Left ventricle myocardium inferior (tissue), 1 donor: ENCODE measurements around the gene CTBP2. TPM values are rescaled to one million over a fixed set of nuclear protein-coding genes. Genes with fewer than 3 reads are reported as not detected.

Source experiments
- DNase-seq: peaks from one replicate; pipeline ENCODE4 v3.0.0-alpha.2; 2020
- H3K27ac ChIP-seq: fragments of 200-600 bp; replicated peaks from 2 replicates; pipeline ENCODE4 v1.8.0; 2021
- H3K27me3 ChIP-seq: fragments of 200-600 bp; 2 replicates; pipeline ENCODE4 v1.8.0; 2021; ENCODE audit warnings: low read depth
- H3K36me3 ChIP-seq: fragments of 200-600 bp; 2 replicates; pipeline ENCODE4 v1.8.0; 2021
- H3K4me1 ChIP-seq: fragments of 200-600 bp; 2 replicates; pipeline ENCODE4 v1.8.0; 2021
- H3K4me3 ChIP-seq: fragments of 200-600 bp; 2 replicates; pipeline ENCODE4 v1.8.0; 2021; ENCODE audit warnings: mild to moderate bottlenecking, moderate library complexity
- H3K9me3 ChIP-seq: fragments of 200-600 bp; replicated peaks from 2 replicates; pipeline ENCODE4 v1.8.0; 2021
- CTCF ChIP-seq: fragments of 200-600 bp; IDR thresholded peaks from 2 replicates; pipeline ENCODE4 v1.8.0; 2021; ENCODE audit warnings: antibody characterized with exemption, mild to moderate bottlenecking, borderline replicate concordance
- intact Hi-C: fragments of 100-400 bp; cut with micrococcal nuclease; formaldehyde crosslinking; loops from one replicate; pipeline ENCODE4 v1.11.0; 2022
- total RNA-seq: library from RNA; stranded (reverse); fragmentation: NEBNext Ultra II Directional; extraction: Animal tissue kit (Norgen Biotek cat#: 25700); gene quantifications from one replicate; pipeline ENCODE4 v1.2.1, GENCODE V29; 2021
- donor health status: DM: no; HTN: yes; CAD: no; lungs with severe emphysema.

The CTBP2 gene
- total RNA-seq, 1 donor from 2014 or later: 29.1 TPM

- DNase-seq: no peak
- Histone ChIP-seq H3K27ac (peak overlapping the region; percentile 79), H3K9me3 (no peaks in the 10 kb centered on the region), H3K4me3 (no peak overlapping the region), H3K27me3 (no peaks in the 10 kb centered on the region), H3K36me3 (no peaks in the 10 kb centered on the region), H3K4me1 (peaks cover 71% of the 10 kb centered on the region)
- intact Hi-C loops: no loop called here
- no peak for TF ChIP-seq CTCF
These were observed 65.6 kb downstream of the CTBP2 start for GRCh38 chr10:125094806-125095205.

GRCh38 chr10:125093974-125094705 lies 66.2 kb downstream of the CTBP2 start:
- no peaks in the 10 kb centered on the region for H3K36me3 ChIP-seq
- no peaks in the 10 kb centered on the region for H3K9me3 ChIP-seq
- H3K4me1 ChIP-seq: peaks cover 78% of the 10 kb centered on the region
- intact Hi-C loops: no loop called here
- H3K27me3 ChIP-seq: no peaks in the 10 kb centered on the region
- peak overlapping the region; percentile 43 for H3K4me3 ChIP-seq
- peak overlapping the region; percentile 79 for H3K27ac ChIP-seq
- DNase-seq: no peak
- TF ChIP-seq CTCF: no peak

GRCh38 chr10:125093199-125093973 lies 67.0 kb downstream of the CTBP2 start:
- no peak for TF ChIP-seq CTCF
- Histone ChIP-seq H3K9me3 (no peaks in the 10 kb centered on the region), H3K4me1 (peaks cover 82% of the 10 kb centered on the region), H3K27ac (peak overlapping the region; percentile 79), H3K36me3 (no peaks in the 10 kb centered on the region), H3K27me3 (no peaks in the 10 kb centered on the region), H3K4me3 (peak overlapping the region; percentile 43)
- DNase-seq: peak; percentile 68
- intact Hi-C loops: no loop called here

- Histone ChIP-seq H3K9me3 (no peaks in the 10 kb centered on the region), H3K4me1 (peaks cover 82% of the 10 kb centered on the region), H3K27ac (peak overlapping the region; percentile 79), H3K4me3 (no peak overlapping the region), H3K27me3 (no peaks in the 10 kb centered on the region), H3K36me3 (peaks cover 6% of the 10 kb centered on the region)
- intact Hi-C loops: no loop called here
- TF ChIP-seq CTCF: no peak
- no peak for DNase-seq
These were observed 67.8 kb downstream of the CTBP2 start for GRCh38 chr10:125092564-125093031.

- no peaks in the 10 kb centered on the region for H3K9me3 ChIP-seq
- peaks cover 81% of the 10 kb centered on the region for H3K4me1 ChIP-seq
- no peak for DNase-seq
- no peak for TF ChIP-seq CTCF
- no peaks in the 10 kb centered on the region for H3K27me3 ChIP-seq
- peaks cover 12% of the 10 kb centered on the region for H3K36me3 ChIP-seq
- peak overlapping the region; percentile 79 for H3K27ac ChIP-seq
- intact Hi-C loops: no loop called here
- H3K4me3 ChIP-seq: no peak overlapping the region
These were observed 68.5 kb downstream of the CTBP2 start for GRCh38 chr10:125091891-125092290.
